Gastrocnemius medialis (tissue), 4 donors: Measurements from ENCODE around the gene DNAJC19. TPM values are rescaled to one million over a fixed set of nuclear protein-coding genes. Genes with fewer than 3 reads are reported as not detected.
"Not testable (repeated sequence)": the region's sequence is repeated elsewhere in the genome, so short reads cannot be mapped to it uniquely, and the experiment has no call there.

Experiments used
- ATAC-seq, 2 donors: fragments of 150-250 bp; one replicate each; pipeline ENCODE4 v1.9.1; 2016
- DNase-seq, 2 donors: peaks; one replicate each; pipeline ENCODE4 v3.0.0-alpha.2; 2019
- H3K27ac ChIP-seq, 4 donors: fragments of 200-600 bp; sonication (generic); 1 replicate in 1 of 4; 2 replicates in 3 of 4; pipeline ENCODE4 v1.5.1; 2016 to 2018; ENCODE audit warnings: mild to moderate bottlenecking in 2 of 4, moderate library complexity in 1 of 4
- H3K27me3 ChIP-seq, 3 donors: fragments of 200-600 bp; sonication (generic) in 2 of 3; 1 replicate in 1 of 3; 2 replicates in 2 of 3; pipeline versions ENCODE4 v1.5.1 to v1.6.0; 2016 to 2019; ENCODE audit warnings: mild to moderate bottlenecking in 1 of 3, moderate library complexity in 1 of 3
- H3K36me3 ChIP-seq, 2 donors: fragments of 200-600 bp; sonication (generic) in 1 of 2; one replicate each; pipeline ENCODE4 v1.5.1; 2017 to 2018
- H3K4me1 ChIP-seq, 2 donors: fragments of 200-600 bp; sonication (generic) in 1 of 2; one replicate each; pipeline ENCODE4 v1.5.1; 2016 to 2017; ENCODE audit warnings: mild to moderate bottlenecking in 2 of 2
- H3K4me3 ChIP-seq, 4 donors: fragments of 200-600 bp; sonication (generic) in 3 of 4; 1 replicate in 1 of 4; 2 replicates in 3 of 4; pipeline ENCODE4 v1.5.1; 2016 to 2019; ENCODE audit warnings: mild to moderate bottlenecking in 2 of 4
- H3K9me3 ChIP-seq, 3 donors: fragments of 200-600 bp; sonication (generic) in 2 of 3; 1 replicate in 1 of 3; 2 replicates in 2 of 3; pipeline ENCODE4 v1.5.1; 2016 to 2019
- CTCF ChIP-seq, 5 experiments: fragments of 450-650 bp in 3 of 5; fragments of 200-600 bp in 2 of 5; sonication (generic) in 2 of 5; IDR thresholded peaks in 4 of 5; conservative IDR thresholded peaks in 1 of 5; 1 replicate in 4 of 5; 2 replicates in 1 of 5; pipeline ENCODE4 v1.5.1; 2016 to 2019; ENCODE audit warnings: antibody characterized with exemption in 5 of 5, mild to moderate bottlenecking in 3 of 5, moderate library complexity in 3 of 5
- POLR2A ChIP-seq, 2 donors: fragments of 450-650 bp; IDR thresholded peaks; one replicate each; pipeline ENCODE4 v1.6.1; 2017; ENCODE audit warnings: antibody characterized with exemption in 2 of 2, mild to moderate bottlenecking in 2 of 2, moderate library complexity in 2 of 2
- in situ Hi-C, 4 donors: fragments of 200-750 bp; cut with MboI; loops; one replicate each; pipeline versions ENCODE4 v1.15.0 to v1.8.0; 2017; ENCODE audit warnings: low sequenced_read_pairs in 4 of 4
- intact Hi-C: fragments of 100-400 bp; cut with DNase I; formaldehyde crosslinking; loops from one replicate; pipeline ENCODE4 v1.15.1; 2023; ENCODE audit warnings: low total_unique reads
- total RNA-seq, 4 donors: library from RNA; depleted of rRNA; stranded (reverse); fragments of >200 nt; gene quantifications; one replicate each; pipeline versions ENCODE4 v1.1.0 to v1.2.3, GENCODE V29; 2016

DNAJC19 gene
- total RNA-seq, 4 donors from 2014 or later, result 34.2 to 51.7 (median 38.0) TPM

GRCh38 chr3:181009225-181009624, 19.7 kb upstream of the DNAJC19 start:
- no peaks in the 10 kb centered on the region for H3K9me3 ChIP-seq
- no peaks in the 10 kb centered on the region for H3K4me1 ChIP-seq
- no peaks in the 10 kb centered on the region for H3K27me3 ChIP-seq
- no peak overlapping the region for H3K27ac ChIP-seq
- H3K36me3 ChIP-seq, result no peaks in the 10 kb centered on the region
- DNase-seq (no peak), ATAC-seq (no peak)
- in situ Hi-C loops (no loop called here), intact Hi-C loops (no loop called here)
- TF ChIP-seq POLR2A (IDR thresholded peaks at IDR 0.05), result no peak
- no peak for TF ChIP-seq CTCF (IDR thresholded peaks at IDR 0.05 in 4 of 5, conservative IDR thresholded peaks at IDR 0.05 in 1 of 5)
- H3K4me3 ChIP-seq, result no peak overlapping the region

GRCh38 chr3:181008796-181009195, 19.3 kb upstream of the DNAJC19 start:
- intact Hi-C loops (no loop called here), in situ Hi-C loops (no loop called here)
- no peak overlapping the region for H3K27ac ChIP-seq
- H3K36me3 ChIP-seq, result no peaks in the 10 kb centered on the region
- H3K9me3 ChIP-seq, result no peaks in the 10 kb centered on the region
- DNase-seq (no peak), ATAC-seq (no peak)
- no peak overlapping the region for H3K4me3 ChIP-seq
- H3K4me1 ChIP-seq, result no peaks in the 10 kb centered on the region
- no peaks in the 10 kb centered on the region for H3K27me3 ChIP-seq
- TF ChIP-seq CTCF (IDR thresholded peaks at IDR 0.05 in 4 of 5, conservative IDR thresholded peaks at IDR 0.05 in 1 of 5) (no peak), POLR2A (IDR thresholded peaks at IDR 0.05) (no peak)

GRCh38 chr3:181007262-181007661, 17.7 kb upstream of the DNAJC19 start:
- DNase-seq (no peak), ATAC-seq (no peak)
- H3K4me3 ChIP-seq, result no peak overlapping the region
- no peaks in the 10 kb centered on the region for H3K36me3 ChIP-seq
- intact Hi-C loops, result no loop called here
- no peak overlapping the region for H3K27ac ChIP-seq
- no peaks in the 10 kb centered on the region for H3K27me3 ChIP-seq
- no peaks in the 10 kb centered on the region for H3K9me3 ChIP-seq
- no peaks in the 10 kb centered on the region for H3K4me1 ChIP-seq
- no peak for TF ChIP-seq POLR2A (IDR thresholded peaks at IDR 0.05)
- TF ChIP-seq CTCF (IDR thresholded peaks at IDR 0.05 in 4 of 5, conservative IDR thresholded peaks at IDR 0.05 in 1 of 5), result no peak
- in situ Hi-C loops, result no loop called here

GRCh38 chr3:181006541-181006940, 17.0 kb upstream of the DNAJC19 start:
- Histone ChIP-seq H3K36me3 (no peaks in the 10 kb centered on the region), H3K27ac (no peak overlapping the region), H3K27me3 (no peaks in the 10 kb centered on the region), H3K4me1 (no peaks in the 10 kb centered on the region), H3K9me3 (no peaks in the 10 kb centered on the region), H3K4me3 (no peak overlapping the region)
- in situ Hi-C loops (no loop called here), intact Hi-C loops (no loop called here)
- TF ChIP-seq POLR2A (IDR thresholded peaks at IDR 0.05), result no peak
- no peak for TF ChIP-seq CTCF (IDR thresholded peaks at IDR 0.05 in 4 of 5, conservative IDR thresholded peaks at IDR 0.05 in 1 of 5)
- DNase-seq (no peak), ATAC-seq (no peak)

GRCh38 chr3:181003469-181003868, 13.9 kb upstream of the DNAJC19 start:
- ATAC-seq, in situ Hi-C loops: not testable (repeated sequence)

GRCh38 chr3:181002331-181002730, 12.8 kb upstream of the DNAJC19 start:
- H3K27ac ChIP-seq, DNase-seq, H3K9me3 ChIP-seq, H3K27me3 ChIP-seq, in situ Hi-C loops, H3K4me3 ChIP-seq, ATAC-seq, H3K36me3 ChIP-seq, intact Hi-C loops, H3K4me1 ChIP-seq: not testable (repeated sequence)

More at GRCh38 chr3:181003469-181003868, 13.9 kb upstream of the DNAJC19 start:
- H3K27ac ChIP-seq, H3K4me3 ChIP-seq, H3K4me1 ChIP-seq, DNase-seq, H3K27me3 ChIP-seq, intact Hi-C loops, H3K36me3 ChIP-seq, H3K9me3 ChIP-seq: not testable (repeated sequence)
